NCI-H2196 treated with DMSO at 0.1 percent for 48 hours (cell line): ENCODE measurements around the gene CPEB2.

ENCODE experiments used
- DNase-seq: peaks from one replicate; lab custom pipeline; 2025; ENCODE audit not compliant: unreplicated experiment; lab: John Stamatoyannopoulos, UW

CPEB2 gene

GRCh38 chr4:15116509-15117079, 114.3 kb downstream of the CPEB2 start:
- no peak for DNase-seq

- no peak for DNase-seq
These were observed 115.1 kb downstream of the CPEB2 start for GRCh38 chr4:15117270-15117946.

- no peak for DNase-seq
These were observed 116.0 kb downstream of the CPEB2 start for GRCh38 chr4:15118292-15118691.
